GM12872 (cell line): Measurements from ENCODE around the gene SNPH.

Source experiments
- TF ChIP-seq, protein P1 (sequence below): IDR thresholded peaks from 3 replicates; pipeline ENCODE4 v1.5.1; 2011; ENCODE audit warnings: low read depth, mild to moderate bottlenecking, low read length, moderate library complexity; ENCODE audit not compliant: insufficient read depth

The SNPH gene

DNA sequence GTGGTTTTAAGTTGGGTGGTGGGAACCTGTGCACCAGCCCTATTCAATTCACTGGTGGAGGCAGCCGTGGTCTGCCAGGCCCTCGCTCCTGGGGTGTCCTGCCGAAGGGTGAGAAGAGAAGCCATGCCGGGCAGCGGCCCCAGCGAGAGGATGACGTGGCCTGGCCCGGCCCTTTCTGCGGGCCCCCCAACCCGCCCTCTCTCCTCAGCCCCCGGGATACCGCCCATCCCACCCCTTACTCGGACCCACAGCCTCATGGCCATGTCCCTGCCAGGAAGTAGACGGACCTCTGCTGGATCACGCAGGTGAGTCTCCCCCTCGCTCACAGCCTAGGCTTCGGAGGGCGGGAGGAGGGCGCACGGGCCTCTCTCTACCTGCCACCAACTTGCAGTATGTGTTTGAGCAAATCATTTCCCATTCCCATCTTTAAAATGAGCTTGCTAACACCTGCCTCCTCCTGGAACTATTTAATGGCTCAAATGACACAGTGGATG lies 30.1 kb downstream of the SNPH start:
- TF ChIP-seq, protein P1, sequence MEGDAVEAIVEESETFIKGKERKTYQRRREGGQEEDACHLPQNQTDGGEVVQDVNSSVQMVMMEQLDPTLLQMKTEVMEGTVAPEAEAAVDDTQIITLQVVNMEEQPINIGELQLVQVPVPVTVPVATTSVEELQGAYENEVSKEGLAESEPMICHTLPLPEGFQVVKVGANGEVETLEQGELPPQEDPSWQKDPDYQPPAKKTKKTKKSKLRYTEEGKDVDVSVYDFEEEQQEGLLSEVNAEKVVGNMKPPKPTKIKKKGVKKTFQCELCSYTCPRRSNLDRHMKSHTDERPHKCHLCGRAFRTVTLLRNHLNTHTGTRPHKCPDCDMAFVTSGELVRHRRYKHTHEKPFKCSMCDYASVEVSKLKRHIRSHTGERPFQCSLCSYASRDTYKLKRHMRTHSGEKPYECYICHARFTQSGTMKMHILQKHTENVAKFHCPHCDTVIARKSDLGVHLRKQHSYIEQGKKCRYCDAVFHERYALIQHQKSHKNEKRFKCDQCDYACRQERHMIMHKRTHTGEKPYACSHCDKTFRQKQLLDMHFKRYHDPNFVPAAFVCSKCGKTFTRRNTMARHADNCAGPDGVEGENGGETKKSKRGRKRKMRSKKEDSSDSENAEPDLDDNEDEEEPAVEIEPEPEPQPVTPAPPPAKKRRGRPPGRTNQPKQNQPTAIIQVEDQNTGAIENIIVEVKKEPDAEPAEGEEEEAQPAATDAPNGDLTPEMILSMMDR = no peak

GRCh38 chr20:1296922-1297321 lies 30.8 kb downstream of the SNPH start:
- TF ChIP-seq, protein P1 = no peak

- TF ChIP-seq, protein P1 = no peak
Observed at GRCh38 chr20:1297486-1297885, 31.4 kb downstream of the SNPH start.

GRCh38 chr20:1298166-1298565 lies 32.1 kb downstream of the SNPH start:
- TF ChIP-seq, protein P1 = no peak

- TF ChIP-seq, protein P1 = no peak
Observed at GRCh38 chr20:1298888-1299511, 32.9 kb downstream of the SNPH start.

DNA sequence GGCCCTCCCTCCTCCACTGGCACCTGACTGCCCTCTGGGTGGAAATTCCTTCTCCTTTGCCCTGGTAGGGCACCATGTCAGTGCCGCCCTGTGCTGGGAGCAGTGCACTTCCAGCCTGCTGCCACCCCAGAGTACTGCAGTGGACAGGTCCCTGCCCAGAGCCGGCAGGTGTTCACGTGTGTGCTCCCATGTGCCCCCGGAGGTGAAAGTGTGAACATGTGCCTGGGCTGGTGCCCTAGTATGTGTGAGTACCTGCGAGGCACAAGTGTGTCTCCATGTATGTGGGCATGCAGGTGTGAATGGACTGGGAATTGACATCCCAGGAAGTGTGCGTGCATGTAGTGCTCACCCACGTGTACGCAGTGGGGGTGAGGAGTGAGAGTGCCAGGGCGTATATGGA lies 33.4 kb downstream of the SNPH start:
- TF ChIP-seq, protein P1 = peak; percentile 69

- TF ChIP-seq, protein P1 = no peak
Observed at GRCh38 chr20:1300083-1300840, 34.2 kb downstream of the SNPH start.
